Endothelial cell of umbilical vein (primary cell): Measurements from ENCODE around the gene SAMD4A. TPM values are rescaled to one million over a fixed set of nuclear protein-coding genes. Genes with fewer than 3 reads are reported as not detected.

ENCODE experiments used
- BruUV-seq: library from RNA; stranded (reverse); fragments of 400-500 nt; replicated peaks from 2 replicates; lab custom pipeline; 2021; lab: Mats Ljungman, UMichigan
- CTCF ChIA-PET: fragments of 300-600, 350-600 bp; sonication (Branson Sonifier 250); formaldehyde crosslinking; loops from one replicate; lab custom pipeline; 2021; ENCODE audit warnings: antibody characterized with exemption, inconsistent platforms; lab: Charles Lee
- POLR2A ChIA-PET: fragments of 300-600, 350-600 bp; sonication (Branson Sonifier 250); formaldehyde crosslinking; loops from one replicate; lab custom pipeline; 2021; ENCODE audit warnings: antibody characterized with exemption, inconsistent platforms; lab: Charles Lee
- DNase-seq: peaks from one replicate; pipeline ENCODE4 v3.0.0-alpha.2; 2011; ENCODE audit warnings: low read depth, low spot score
- FAIRE-seq: peaks from 2 replicates; lab custom pipeline; 2011; peaks lifted over from hg19 to GRCh38; lab: Jason Lieb, UNC
- H2AFZ ChIP-seq: 2 replicates; pipeline ENCODE4 v1.6.0; 2012; ENCODE audit warnings: low read depth, low read length, control low read depth, inconsistent platforms
- H3K27ac ChIP-seq: 2 replicates; pipeline ENCODE4 v1.5.1; 2011; ENCODE audit warnings: low read depth, mild to moderate bottlenecking, control low read depth, low read length, moderate library complexity; ENCODE audit not compliant: insufficient read depth
- H3K27me3 ChIP-seq, 2 experiments: 2 replicates each; pipeline versions ENCODE4 v1.6.0 to v1.6.1; 2011; ENCODE audit warnings: low read length in 2 of 2, mixed read lengths in 1 of 2; ENCODE audit not compliant: control insufficient read depth in 2 of 2, insufficient read depth in 2 of 2
- H3K36me3 ChIP-seq, 2 experiments: 2 replicates in 1 of 2; 3 replicates in 1 of 2; pipeline ENCODE4 v1.5.1; 2011; ENCODE audit warnings: low read length in 2 of 2, mild to moderate bottlenecking in 1 of 2, moderate library complexity in 1 of 2; ENCODE audit not compliant: control insufficient read depth in 2 of 2, insufficient read depth in 2 of 2; ENCODE audit errors: extremely low read depth in 1 of 2
- H3K4me1 ChIP-seq: 3 replicates; pipeline ENCODE4 v1.5.1; 2011; ENCODE audit warnings: mild to moderate bottlenecking, low read length; ENCODE audit not compliant: control insufficient read depth, insufficient read depth; ENCODE audit errors: extremely low read depth
- H3K4me2 ChIP-seq: 2 replicates; pipeline ENCODE4 v1.6.1; 2011; ENCODE audit warnings: low read length, control low read depth, mixed read lengths; ENCODE audit not compliant: insufficient read depth
- H3K4me3 ChIP-seq, 3 experiments: fragments of 200-600 bp in 1 of 3; sonication (generic), shearing (Covaris generic) in 1 of 3; replicated peaks in 1 of 3; 2 replicates each; pipeline ENCODE4 v1.5.1; 2011 to 2016; ENCODE audit warnings: control low read depth in 3 of 3, low read length in 3 of 3, mild to moderate bottlenecking in 2 of 3, inconsistent platforms in 1 of 3, low read depth in 1 of 3, moderate library complexity in 1 of 3; ENCODE audit not compliant: insufficient read depth in 1 of 3
- H3K79me2 ChIP-seq: 2 replicates; pipeline ENCODE4 v1.6.0; 2012; ENCODE audit warnings: low read length, inconsistent platforms; ENCODE audit not compliant: control insufficient read depth, insufficient read depth
- H3K9ac ChIP-seq: replicated peaks from 2 replicates; pipeline ENCODE3; 2011; ENCODE audit warnings: low read length, control low read depth; ENCODE audit not compliant: insufficient read depth; ENCODE audit errors: extremely low read depth
- H3K9me1 ChIP-seq: replicated peaks from 3 replicates; pipeline ENCODE4 v1.6.0; 2011; ENCODE audit warnings: mild to moderate bottlenecking, low read length; ENCODE audit not compliant: control insufficient read depth, insufficient read depth; ENCODE audit errors: extremely low read depth
- H3K9me3 ChIP-seq: replicated peaks from 2 replicates; pipeline ENCODE4 v1.5.1; 2012; ENCODE audit warnings: low read length, inconsistent platforms; ENCODE audit not compliant: control insufficient read depth, insufficient read depth
- H4K20me1 ChIP-seq: replicated peaks from 2 replicates; pipeline ENCODE3; 2011; ENCODE audit warnings: mild to moderate bottlenecking, low read length; ENCODE audit not compliant: control insufficient read depth, insufficient read depth; ENCODE audit errors: extremely low read depth
- EZH2 ChIP-seq: IDR thresholded peaks from 2 replicates; pipeline ENCODE4 v1.6.1; 2012; ENCODE audit warnings: borderline replicate concordance, low read depth, mild to moderate bottlenecking, moderate library complexity, low read length, inconsistent platforms; ENCODE audit not compliant: severe bottlenecking
- FOS ChIP-seq: IDR thresholded peaks from 2 replicates; pipeline ENCODE4 v1.6.1; 2011; ENCODE audit warnings: mild to moderate bottlenecking, low read length, moderate library complexity, borderline replicate concordance; ENCODE audit not compliant: insufficient read depth
- GATA2 ChIP-seq: IDR thresholded peaks from 2 replicates; pipeline ENCODE4 v1.7.0; 2011; ENCODE audit warnings: low read depth, mild to moderate bottlenecking, moderate library complexity, mixed read lengths, low read length; ENCODE audit not compliant: insufficient read length, insufficient read depth
- JUN ChIP-seq: IDR thresholded peaks from 2 replicates; pipeline ENCODE4 v1.6.1; 2011; ENCODE audit warnings: borderline replicate concordance, low read depth; ENCODE audit not compliant: insufficient read length, insufficient read depth
- MYC ChIP-seq: IDR thresholded peaks from one replicate; pipeline ENCODE4 v1.6.1; 2011; ENCODE audit warnings: mild to moderate bottlenecking, low read depth, low read length
- POLR2A ChIP-seq: IDR thresholded peaks from 2 replicates; pipeline ENCODE4 v1.6.1; 2012; ENCODE audit warnings: low read depth, mild to moderate bottlenecking, control low read depth, low read length
- POLR2AphosphoS5 ChIP-seq: IDR thresholded peaks from 2 replicates; pipeline ENCODE4 v1.6.1; 2012; ENCODE audit warnings: low read depth, mild to moderate bottlenecking, control low read depth, low read length, moderate library complexity; ENCODE audit not compliant: insufficient read depth
- dilution Hi-C: fragments of 300-500 bp; cut with MboI; formaldehyde crosslinking; loops from one replicate; pipeline ENCODE4 v1.15.0; 2019; ENCODE audit warnings: low sequenced_read_pairs; ENCODE audit not compliant: extremely low pct_ligation_motif_present
- intact Hi-C: fragments of 100-400 bp; cut with micrococcal nuclease; formaldehyde crosslinking; loops from one replicate; pipeline ENCODE4 v1.10.0; 2022
- polyA plus RNA-seq, 4 experiments: library from polyadenylated mRNA; depleted of rRNA in 3 of 4; stranded (reverse) in 3 of 4; unstranded in 1 of 4; fragments of >200 nt; gene quantifications; 2 replicates each; pipeline versions ENCODE4 v1.2.1 to v1.2.3, GENCODE V29; 2011 to 2012; ENCODE audit warnings: missing spikeins in 1 of 4
- total RNA-seq: library from RNA; stranded (reverse); gene quantifications from 2 replicates; pipeline ENCODE4 v1.2.3, GENCODE V29; 2021
- TF ChIP-seq, protein P1 (sequence below): IDR thresholded peaks from 2 replicates; pipeline ENCODE4 v1.6.1; 2011; ENCODE audit not compliant: insufficient read depth, insufficient read length
- TF ChIP-seq, protein P2 (sequence below), 2 donors: IDR thresholded peaks; 1 replicate in 1 of 2; 2 replicates in 1 of 2; pipeline ENCODE4 v1.5.1; 2011; ENCODE audit warnings: low read length in 2 of 2, mild to moderate bottlenecking in 2 of 2, moderate library complexity in 2 of 2, control low read depth in 1 of 2, inconsistent platforms in 1 of 2, low read depth in 1 of 2; ENCODE audit not compliant: insufficient read depth in 1 of 2; ENCODE audit errors: extremely low read depth in 1 of 2

The SAMD4A gene
- total and polyA plus RNA-seq, 2 donors (not counting 3 experiments of a cell fraction or from before 2014, with no cell fraction given), result 37.7 to 95.3 TPM

DNA sequence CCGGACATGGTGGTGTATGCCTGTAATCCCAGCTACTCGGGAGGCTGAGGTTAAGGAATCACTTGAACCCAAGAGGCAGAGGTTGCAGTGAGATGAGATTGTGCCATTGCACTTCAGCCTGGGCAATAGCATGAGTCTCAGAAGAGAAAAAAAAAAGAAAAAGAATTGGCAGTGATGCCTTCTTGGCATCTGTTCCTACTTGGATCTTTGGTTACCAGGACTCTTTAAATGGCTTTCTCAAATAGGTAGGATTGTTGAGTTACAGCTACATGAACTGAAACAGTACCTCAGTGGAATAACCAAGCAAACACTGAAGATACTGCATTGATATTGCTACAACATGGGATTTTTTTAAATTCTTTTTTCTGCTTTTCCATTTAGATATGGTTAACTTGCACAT, 136.8 kb downstream of the SAMD4A start:
- no peak overlapping the region for H2AFZ ChIP-seq
- ChIA-PET POLR2A (no interaction called here), CTCF (no interaction called here)
- dilution Hi-C loops, result no loop called here
- no peak for TF ChIP-seq POLR2A
- TF ChIP-seq GATA2, result no peak
- no peak for TF ChIP-seq EZH2
- TF ChIP-seq MYC, result no peak
- TF ChIP-seq, protein P1, sequence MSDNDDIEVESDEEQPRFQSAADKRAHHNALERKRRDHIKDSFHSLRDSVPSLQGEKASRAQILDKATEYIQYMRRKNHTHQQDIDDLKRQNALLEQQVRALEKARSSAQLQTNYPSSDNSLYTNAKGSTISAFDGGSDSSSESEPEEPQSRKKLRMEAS, result no peak
- TF ChIP-seq, protein P2, sequence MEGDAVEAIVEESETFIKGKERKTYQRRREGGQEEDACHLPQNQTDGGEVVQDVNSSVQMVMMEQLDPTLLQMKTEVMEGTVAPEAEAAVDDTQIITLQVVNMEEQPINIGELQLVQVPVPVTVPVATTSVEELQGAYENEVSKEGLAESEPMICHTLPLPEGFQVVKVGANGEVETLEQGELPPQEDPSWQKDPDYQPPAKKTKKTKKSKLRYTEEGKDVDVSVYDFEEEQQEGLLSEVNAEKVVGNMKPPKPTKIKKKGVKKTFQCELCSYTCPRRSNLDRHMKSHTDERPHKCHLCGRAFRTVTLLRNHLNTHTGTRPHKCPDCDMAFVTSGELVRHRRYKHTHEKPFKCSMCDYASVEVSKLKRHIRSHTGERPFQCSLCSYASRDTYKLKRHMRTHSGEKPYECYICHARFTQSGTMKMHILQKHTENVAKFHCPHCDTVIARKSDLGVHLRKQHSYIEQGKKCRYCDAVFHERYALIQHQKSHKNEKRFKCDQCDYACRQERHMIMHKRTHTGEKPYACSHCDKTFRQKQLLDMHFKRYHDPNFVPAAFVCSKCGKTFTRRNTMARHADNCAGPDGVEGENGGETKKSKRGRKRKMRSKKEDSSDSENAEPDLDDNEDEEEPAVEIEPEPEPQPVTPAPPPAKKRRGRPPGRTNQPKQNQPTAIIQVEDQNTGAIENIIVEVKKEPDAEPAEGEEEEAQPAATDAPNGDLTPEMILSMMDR (IDR thresholded peaks at IDR 0.05; ENCODE audit: extremely low read depth in 1 of 2, insufficient read depth in 1 of 2, low read depth in 1 of 2, low read length in 2 of 2), result no peak
- TF ChIP-seq JUN, result no peak
- TF ChIP-seq FOS, result no peak
- TF ChIP-seq POLR2AphosphoS5, result no peak
- H4K20me1 ChIP-seq, result peaks cover 3% of the 10 kb centered on the region
- H3K79me2 ChIP-seq, result peaks cover 33% of the 10 kb centered on the region
- H3K27ac ChIP-seq, result no peak overlapping the region
- FAIRE-seq (no peak), DNase-seq (no peak)
- no peak overlapping the region for H3K4me3 ChIP-seq
- H3K27me3 ChIP-seq, result no peaks in the 10 kb centered on the region
- H3K9me1 ChIP-seq, result no peaks in the 10 kb centered on the region
- H3K9ac ChIP-seq, result no peak overlapping the region
- H3K4me1 ChIP-seq, result peaks cover 3% of the 10 kb centered on the region
- no TSS peak for BruUV-seq
- intact Hi-C loops, result no loop called here
- H3K9me3 ChIP-seq, result no peaks in the 10 kb centered on the region
- H3K36me3 ChIP-seq, result peaks cover 0 to 9% of the 10 kb centered on the region in 2 experiments
- no peak overlapping the region for H3K4me2 ChIP-seq
